Activated B cell treated with CpG ODN at 0.5 μM for 24 hours (primary cell): Measurements from ENCODE around the gene F2RL3. TPM values are rescaled to one million over a fixed set of nuclear protein-coding genes. Genes with fewer than 3 reads are reported as not detected.

Experiments
- ATAC-seq: fragments of 200-7000 bp; cut with Tn5 transposase; one replicate; pipeline ENCODE4 v1.10.0; 2021; ENCODE audit warnings: low read depth, mild to moderate bottlenecking, moderate library complexity
- CTCF ChIA-PET: fragments of 350-600 bp; sonication (Branson Sonifier 250); formaldehyde crosslinking; loops from one replicate; lab custom pipeline; 2021; ENCODE audit warnings: antibody characterized with exemption; lab: Charles Lee
- POLR2A ChIA-PET: fragments of 350-600 bp; sonication (Branson Sonifier 250); formaldehyde crosslinking; loops from one replicate; lab custom pipeline; 2021; ENCODE audit warnings: antibody characterized with exemption; lab: Charles Lee
- DNase-seq: peaks from one replicate; pipeline ENCODE4 v3.0.0; 2022
- H3K27ac Mint-ChIP-seq: one replicate; pipeline ENCODE4 v1.8.0; 2020; ENCODE audit warnings: mixed read lengths
- H3K27me3 Mint-ChIP-seq: one replicate; pipeline ENCODE4 v1.8.0; 2021; ENCODE audit warnings: mixed read lengths
- H3K36me3 Mint-ChIP-seq: one replicate; pipeline ENCODE4 v1.8.0; 2021; ENCODE audit warnings: low read depth, mixed read lengths
- H3K4me1 Mint-ChIP-seq: one replicate; pipeline ENCODE4 v1.8.0; 2021; ENCODE audit warnings: mixed read lengths
- H3K4me3 Mint-ChIP-seq: one replicate; pipeline ENCODE4 v1.8.0; 2020; ENCODE audit warnings: mild to moderate bottlenecking, mixed read lengths
- H3K9me3 Mint-ChIP-seq: one replicate; pipeline ENCODE4 v1.8.0; 2020; ENCODE audit warnings: mixed read lengths
- intact Hi-C: fragments of 100-400 bp; cut with micrococcal nuclease; formaldehyde crosslinking; loops from one replicate; pipeline ENCODE4 v1.15.1; 2024
- total RNA-seq: library from RNA; stranded (reverse); gene quantifications from 2 replicates; pipeline ENCODE4 v1.2.3, GENCODE V29; 2022
- TF ChIP-seq, protein P1 (sequence below): fragments of 200-600 bp; IDR thresholded peaks from one replicate; pipeline ENCODE4 v1.8.0; 2022; ENCODE audit warnings: antibody characterized with exemption, mild to moderate bottlenecking

Gene F2RL3
- total RNA-seq, 1 donor from 2014 or later: 0.58 TPM

- ChIA-PET CTCF (no interaction called here), POLR2A (no interaction called here)
- H3K4me3 Mint-ChIP-seq: no peak overlapping the region
- no peaks in the 10 kb centered on the region for H3K9me3 Mint-ChIP-seq
- H3K27me3 Mint-ChIP-seq: peaks cover 2% of the 10 kb centered on the region
- no peaks in the 10 kb centered on the region for H3K36me3 Mint-ChIP-seq
- intact Hi-C loops: loop anchor here (10.0 kb wide), 3 partner anchors 266 to 414 kb away; partner anchors contain the start of genes ABHD8, DDA1, MED26 and MRPL34
- peaks cover 56% of the 10 kb centered on the region for H3K4me1 Mint-ChIP-seq
- TF ChIP-seq, protein P1, sequence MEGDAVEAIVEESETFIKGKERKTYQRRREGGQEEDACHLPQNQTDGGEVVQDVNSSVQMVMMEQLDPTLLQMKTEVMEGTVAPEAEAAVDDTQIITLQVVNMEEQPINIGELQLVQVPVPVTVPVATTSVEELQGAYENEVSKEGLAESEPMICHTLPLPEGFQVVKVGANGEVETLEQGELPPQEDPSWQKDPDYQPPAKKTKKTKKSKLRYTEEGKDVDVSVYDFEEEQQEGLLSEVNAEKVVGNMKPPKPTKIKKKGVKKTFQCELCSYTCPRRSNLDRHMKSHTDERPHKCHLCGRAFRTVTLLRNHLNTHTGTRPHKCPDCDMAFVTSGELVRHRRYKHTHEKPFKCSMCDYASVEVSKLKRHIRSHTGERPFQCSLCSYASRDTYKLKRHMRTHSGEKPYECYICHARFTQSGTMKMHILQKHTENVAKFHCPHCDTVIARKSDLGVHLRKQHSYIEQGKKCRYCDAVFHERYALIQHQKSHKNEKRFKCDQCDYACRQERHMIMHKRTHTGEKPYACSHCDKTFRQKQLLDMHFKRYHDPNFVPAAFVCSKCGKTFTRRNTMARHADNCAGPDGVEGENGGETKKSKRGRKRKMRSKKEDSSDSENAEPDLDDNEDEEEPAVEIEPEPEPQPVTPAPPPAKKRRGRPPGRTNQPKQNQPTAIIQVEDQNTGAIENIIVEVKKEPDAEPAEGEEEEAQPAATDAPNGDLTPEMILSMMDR: no peak
- no peak for ATAC-seq
- no peak for DNase-seq
- no peak overlapping the region for H3K27ac Mint-ChIP-seq
Measured at GRCh38 chr19:16890461-16891184, 1.8 kb downstream of the F2RL3 start.

- Mint-ChIP-seq H3K27me3 (peaks cover 2% of the 10 kb centered on the region), H3K4me1 (peaks cover 59% of the 10 kb centered on the region), H3K27ac (peak overlapping the region; percentile 46), H3K9me3 (no peaks in the 10 kb centered on the region), H3K4me3 (no peak overlapping the region), H3K36me3 (no peaks in the 10 kb centered on the region)
- ChIA-PET CTCF (no interaction called here), POLR2A (no interaction called here)
- TF ChIP-seq, protein P1: no peak
- ATAC-seq (no peak), DNase-seq (no peak)
- intact Hi-C loops: loop anchor here (10.0 kb wide), 3 partner anchors 267 to 413 kb away; partner anchors contain the start of genes ABHD8, DDA1, MED26 and MRPL34
Measured at GRCh38 chr19:16891696-16892382, 3.0 kb downstream of the F2RL3 start.

DNA sequence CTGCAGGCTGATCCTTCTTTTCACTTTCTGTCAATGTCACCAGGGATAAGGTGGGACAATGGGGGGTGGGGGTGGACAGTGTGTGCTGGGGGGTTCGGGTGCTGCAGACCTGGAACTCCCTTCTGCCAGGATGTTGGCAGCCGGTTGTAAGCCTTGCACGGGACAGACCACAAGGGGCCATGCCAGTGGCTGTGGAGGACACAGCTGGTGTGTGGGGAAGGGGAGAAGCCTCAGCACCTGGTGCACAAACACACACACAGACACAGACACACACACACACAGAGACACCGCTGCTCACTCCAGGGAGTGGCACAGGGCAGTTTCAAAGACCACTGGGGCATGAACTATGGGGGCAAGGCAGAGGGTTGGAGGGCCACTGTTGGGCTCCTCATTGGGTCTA lies 3.6 kb downstream of the F2RL3 start:
- intact Hi-C loops: loop anchor here (10.0 kb wide), 3 partner anchors 268 to 412 kb away; partner anchors contain the start of genes ABHD8, DDA1, MED26 and MRPL34
- Mint-ChIP-seq H3K36me3 (no peaks in the 10 kb centered on the region), H3K27ac (no peak overlapping the region)

DNA sequence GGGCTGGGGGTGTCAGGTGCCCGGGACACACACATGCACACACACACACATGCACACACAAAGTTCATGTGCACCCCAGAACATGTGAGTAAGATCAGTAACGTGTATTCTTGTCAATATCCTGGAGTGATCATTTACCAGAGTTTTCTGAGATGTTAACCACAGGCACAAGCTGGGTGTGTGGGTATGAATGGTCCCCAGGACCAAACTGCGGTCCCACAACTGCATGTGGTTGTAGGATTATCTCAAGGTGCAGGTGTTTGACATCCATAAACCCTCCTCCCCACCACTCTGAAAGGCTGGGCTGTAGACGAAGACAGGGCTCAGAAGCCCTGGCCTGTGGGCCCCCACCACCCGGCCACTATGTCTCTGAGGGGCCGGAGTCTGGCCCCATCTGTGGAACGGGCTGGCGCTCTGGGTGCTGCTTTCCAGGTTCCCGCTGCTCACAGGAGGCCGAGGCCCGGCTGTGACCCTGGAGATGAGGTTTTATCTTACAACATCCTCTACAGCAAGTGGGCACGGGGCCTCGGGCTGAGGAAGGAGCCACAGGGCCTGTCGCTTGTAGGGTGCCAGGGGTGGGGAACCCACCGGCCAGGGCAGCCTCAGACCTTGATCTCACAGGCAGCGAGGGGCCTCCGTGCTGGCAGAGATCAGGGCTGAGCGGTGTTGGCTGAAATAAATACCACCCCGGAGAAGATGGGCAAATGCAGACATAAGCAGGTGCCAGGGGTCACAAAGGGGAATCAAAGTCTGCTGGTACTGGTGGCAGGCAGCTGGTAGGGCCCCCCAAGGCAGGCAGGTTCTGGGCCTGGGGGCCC lies 4.3 kb downstream of the F2RL3 start:
- H3K27me3 Mint-ChIP-seq: peaks cover 2% of the 10 kb centered on the region
- no peaks in the 10 kb centered on the region for H3K9me3 Mint-ChIP-seq
- ChIA-PET CTCF (no interaction called here), POLR2A (interaction anchor here (0.6 to 0.8 kb wide), 2 partner anchors 59 to 318 kb away, joined by 4 read pairs; no protein-coding TSS in a partner anchor)
- no peaks in the 10 kb centered on the region for H3K36me3 Mint-ChIP-seq
- H3K4me3 Mint-ChIP-seq: peak overlapping the region; percentile 32
- TF ChIP-seq, protein P1: no peak
- intact Hi-C loops: loop anchor here (10.0 kb wide), 3 partner anchors 268 to 412 kb away; partner anchors contain the start of genes ABHD8, DDA1, MED26 and MRPL34
- DNase-seq (no peak), ATAC-seq (no peak)
- peaks cover 62% of the 10 kb centered on the region for H3K4me1 Mint-ChIP-seq
- H3K27ac Mint-ChIP-seq: peak overlapping the region; percentile 85

More for the DNA sequence above, 3.6 kb downstream of the F2RL3 start:
- Mint-ChIP-seq H3K27me3 (peaks cover 2% of the 10 kb centered on the region), H3K4me1 (peaks cover 59% of the 10 kb centered on the region), H3K4me3 (no peak overlapping the region), H3K9me3 (no peaks in the 10 kb centered on the region)
- CTCF ChIA-PET: no interaction called here
- POLR2A ChIA-PET: interaction anchor here (0.6 kb wide), 1 partner anchor 319 kb away, joined by 4 read pairs; no protein-coding TSS in a partner anchor
- DNase-seq (no peak), ATAC-seq (no peak)
- TF ChIP-seq, protein P1: no peak
